Ascending aorta (tissue), 2 donors: ENCODE results near the gene CFAP65. TPM values are rescaled to one million over a fixed set of nuclear protein-coding genes. Genes with fewer than 3 reads are reported as not detected.

Experiments
- DNase-seq, 2 donors: peaks; one replicate each; pipeline ENCODE4 v3.0.0-alpha.2; 2019; ENCODE audit warnings: low spot score in 2 of 2
- H3K27ac ChIP-seq, 2 donors: fragments of 200-600 bp; sonication (generic); one replicate each; pipeline ENCODE4 v1.5.1; 2016 to 2017; ENCODE audit warnings: mild to moderate bottlenecking in 1 of 2
- H3K27me3 ChIP-seq: fragments of 200-600 bp; sonication (generic); one replicate; pipeline ENCODE4 v1.5.1; 2017
- H3K36me3 ChIP-seq, 2 donors: fragments of 200-600 bp; sonication (generic); one replicate each; pipeline ENCODE4 v1.5.1; 2016
- H3K4me1 ChIP-seq, 2 donors: fragments of 200-600 bp; sonication (generic); one replicate each; pipeline ENCODE4 v1.5.1; 2016 to 2017; ENCODE audit warnings: mild to moderate bottlenecking in 1 of 2
- H3K4me3 ChIP-seq, 2 donors: fragments of 200-600 bp; sonication (generic); one replicate each; pipeline ENCODE4 v1.5.1; 2016 to 2017; ENCODE audit warnings: mild to moderate bottlenecking in 1 of 2
- H3K9me3 ChIP-seq, 2 donors: fragments of 200-600 bp; sonication (generic); one replicate each; pipeline ENCODE4 v1.5.1; 2016
- CTCF ChIP-seq, 3 experiments: fragments of 200-600 bp in 2 of 3; fragments of 450-650 bp in 1 of 3; sonication (generic) in 2 of 3; IDR thresholded peaks; one replicate each; pipeline ENCODE4 v1.5.1; 2016 to 2019; ENCODE audit warnings: antibody characterized with exemption in 3 of 3, mild to moderate bottlenecking in 1 of 3, moderate library complexity in 1 of 3
- intact Hi-C: fragments of 100-400 bp; cut with DNase I; formaldehyde crosslinking; loops from one replicate; pipeline ENCODE4 v1.15.1; 2023
- total RNA-seq: library from RNA; depleted of rRNA; stranded (reverse); fragments of >200 nt; gene quantifications from one replicate; pipeline ENCODE4 v1.1.0, GENCODE V29; 2016

Gene CFAP65
- total RNA-seq, 1 donor from 2014 or later, result not detected

DNA sequence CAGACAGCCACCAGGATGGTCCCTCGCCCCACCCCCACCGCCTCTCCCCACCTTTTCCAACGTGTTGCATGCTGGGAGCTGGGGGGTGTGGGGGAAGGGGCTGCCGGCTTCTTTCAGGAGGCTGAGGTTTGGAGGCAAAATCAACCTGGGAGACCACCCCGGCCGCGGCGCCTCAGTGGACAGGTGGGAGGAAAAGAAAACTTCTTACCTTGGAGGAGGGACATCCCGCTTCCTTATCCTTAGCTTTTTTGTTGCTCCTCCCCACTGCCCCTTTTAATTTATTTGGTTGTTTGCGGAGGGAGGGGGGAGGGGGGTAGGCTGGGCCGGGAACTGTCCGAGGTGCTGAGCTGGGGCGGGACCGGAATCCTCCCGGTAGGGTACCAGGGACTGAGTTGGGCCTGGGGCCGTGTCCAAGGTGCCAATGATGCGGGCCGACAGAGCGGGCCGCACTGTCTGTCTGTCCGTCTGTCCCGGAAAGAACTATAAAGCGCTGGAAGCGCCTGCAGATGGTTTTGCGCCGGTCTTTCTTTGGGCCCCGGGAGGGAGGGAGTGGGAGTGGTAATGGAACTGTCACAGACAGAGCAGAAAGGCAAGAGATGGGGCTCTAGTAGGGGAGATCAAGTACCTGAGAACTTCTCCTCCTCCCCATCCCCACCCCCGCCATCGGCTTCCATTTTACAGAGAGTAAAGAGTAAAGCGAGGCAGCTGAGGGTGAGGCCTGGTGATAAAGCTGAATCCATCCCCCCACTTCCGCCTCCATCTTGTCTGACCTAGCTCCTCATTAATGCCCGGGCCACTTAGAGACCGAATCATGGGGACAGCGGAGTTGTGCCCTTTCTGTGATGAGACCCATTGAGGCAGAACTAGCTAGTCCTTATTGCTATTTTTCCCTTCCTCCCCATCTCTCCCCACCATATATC, 79.4 kb downstream of the CFAP65 start:
- no peaks in the 10 kb centered on the region for H3K36me3 ChIP-seq
- TF ChIP-seq CTCF (IDR thresholded peaks at IDR 0.05), result no peak
- intact Hi-C loops, result no loop called here
- H3K9me3 ChIP-seq, result no peaks in the 10 kb centered on the region
- DNase-seq, result no peak
- H3K27ac ChIP-seq, result no peak overlapping the region
- peaks cover 0 to 5% of the 10 kb centered on the region in 2 donors for H3K4me1 ChIP-seq
- H3K4me3 ChIP-seq, result no peak overlapping the region
- H3K27me3 ChIP-seq, result peaks cover 34% of the 10 kb centered on the region

- H3K36me3 ChIP-seq, result no peaks in the 10 kb centered on the region
- H3K4me3 ChIP-seq, result no peak overlapping the region
- no peak for DNase-seq
- intact Hi-C loops, result no loop called here
- H3K27me3 ChIP-seq, result peaks cover 34% of the 10 kb centered on the region
- no peak for TF ChIP-seq CTCF (IDR thresholded peaks at IDR 0.05)
- H3K4me1 ChIP-seq, result peaks cover 0 to 5% of the 10 kb centered on the region in 2 donors
- no peak overlapping the region for H3K27ac ChIP-seq
- no peaks in the 10 kb centered on the region for H3K9me3 ChIP-seq
Observed at GRCh38 chr2:218961229-218961628, 80.1 kb downstream of the CFAP65 start.

- no peak overlapping the region for H3K27ac ChIP-seq
- H3K27me3 ChIP-seq, result peaks cover 34% of the 10 kb centered on the region
- H3K4me3 ChIP-seq, result peak overlapping the region; percentile 4 to 16
- no peak for TF ChIP-seq CTCF (IDR thresholded peaks at IDR 0.05)
- DNase-seq, result no peak
- intact Hi-C loops, result no loop called here
- H3K4me1 ChIP-seq, result peaks cover 0 to 5% of the 10 kb centered on the region in 2 donors
- no peaks in the 10 kb centered on the region for H3K9me3 ChIP-seq
- H3K36me3 ChIP-seq, result no peaks in the 10 kb centered on the region
Observed at GRCh38 chr2:218960309-218961165, 80.8 kb downstream of the CFAP65 start.

GRCh38 chr2:218959761-218960308, 81.5 kb downstream of the CFAP65 start:
- TF ChIP-seq CTCF (IDR thresholded peaks at IDR 0.05), result no peak
- Histone ChIP-seq H3K4me3 (peak overlapping the region; percentile 54 to 61), H3K36me3 (no peaks in the 10 kb centered on the region), H3K9me3 (no peaks in the 10 kb centered on the region), H3K27ac (no peak overlapping the region), H3K27me3 (peaks cover 34% of the 10 kb centered on the region), H3K4me1 (peaks cover 0 to 5% of the 10 kb centered on the region in 2 donors)
- DNase-seq, result no peak
- intact Hi-C loops, result no loop called here

DNA sequence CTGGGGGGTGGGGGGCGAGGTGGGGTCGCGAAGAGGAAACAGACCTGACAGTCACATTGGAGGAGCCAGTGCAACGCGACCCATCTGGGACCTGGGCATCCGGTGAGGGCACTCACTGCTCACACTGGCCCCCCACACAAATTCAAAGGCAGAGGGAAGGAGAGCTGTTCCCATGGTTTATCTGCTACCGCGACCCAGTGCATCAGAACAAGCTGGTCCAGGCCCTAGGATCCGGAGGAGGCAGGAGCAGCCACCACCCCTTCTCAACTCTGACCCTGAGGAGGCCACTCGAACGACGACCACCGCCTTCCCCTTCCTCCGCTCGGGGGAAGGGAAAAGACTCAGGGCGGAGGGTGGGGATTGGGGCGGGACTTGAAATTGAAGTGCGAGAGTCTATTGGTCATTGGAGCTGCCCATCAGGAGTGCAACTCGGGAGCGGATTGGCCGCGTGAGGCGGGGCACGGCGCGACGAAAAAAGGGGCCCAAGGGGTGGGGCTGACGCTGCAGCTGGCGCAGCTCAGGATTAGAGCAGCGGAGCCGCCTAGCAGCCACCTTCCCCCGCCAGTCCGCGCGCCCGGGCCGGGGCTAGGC, 82.1 kb downstream of the CFAP65 start, which contains the start of gene CDK5R2:
Gene CDK5R2 (plus strand): TSS at position 526 of the 591 bp plus-strand sequence. CDS start 155 bp downstream, outside the sequence.
- H3K4me1 ChIP-seq, result peaks cover 0 to 5% of the 10 kb centered on the region in 2 donors
- H3K27me3 ChIP-seq, result peaks cover 34% of the 10 kb centered on the region
- peak within 1 kb of the TSS; percentile 54 to 61 for H3K4me3 ChIP-seq
- no peak for TF ChIP-seq CTCF (IDR thresholded peaks at IDR 0.05)
- no peak for DNase-seq
- intact Hi-C loops, result no loop called here
- H3K9me3 ChIP-seq, result no peaks in the 10 kb centered on the region
- no peak within 1 kb of the TSS for H3K27ac ChIP-seq
- no peaks in the 10 kb centered on the region for H3K36me3 ChIP-seq
